SK-N-SH (cell line): ENCODE data around the gene MYCT1. TPM values are rescaled to one million over a fixed set of nuclear protein-coding genes. Genes with fewer than 3 reads are reported as not detected.

Experiments used
- CTCF ChIA-PET: fragments of 300-600, 350-600 bp; formaldehyde crosslinking; extraction: SDS; loops from one replicate; lab custom pipeline; 2021; lab: Yijun Ruan, JAX
- POLR2A ChIA-PET: fragments of 350-600 bp; sonication (Branson Sonifier 250); formaldehyde crosslinking; extraction: SDS; loops from one replicate; lab custom pipeline; 2020; ENCODE audit warnings: antibody characterized with exemption, inconsistent platforms; lab: Yijun Ruan, JAX
- DNase-seq: peaks from one replicate; pipeline ENCODE4 v3.0.0; 2012
- H2AFZ ChIP-seq: fragments of 200-600 bp; sonication (generic); 2 replicates; pipeline ENCODE4 v1.8.1; 2016; ENCODE audit warnings: antibody characterized with exemption, mild to moderate bottlenecking, low read depth
- H3F3A ChIP-seq: fragments of 200-600 bp; sonication (generic); replicated peaks from 2 replicates; pipeline ENCODE3; 2016; ENCODE audit warnings: antibody characterized with exemption, mild to moderate bottlenecking; ENCODE audit not compliant: insufficient read depth
- H3K27ac ChIP-seq, 2 experiments: fragments of 200-500 bp in 1 of 2; fragments of 200-600 bp in 1 of 2; sonication (Bioruptor generic) in 1 of 2; sonication (generic), shearing (Covaris generic) in 1 of 2; 2 replicates each; pipeline versions ENCODE4 v1.5.1 to v1.6.1; 2014 to 2016; ENCODE audit warnings: low read depth in 2 of 2, inconsistent platforms in 1 of 2, low read length in 1 of 2, mild to moderate bottlenecking in 1 of 2, mixed read lengths in 1 of 2
- H3K27me3 ChIP-seq: fragments of 200-600 bp; sonication (generic), shearing (Covaris generic); 2 replicates; pipeline ENCODE4 v1.6.1; 2016; ENCODE audit warnings: mixed run types; ENCODE audit not compliant: insufficient read depth
- H3K36me3 ChIP-seq, 2 experiments: fragments of 200-500 bp in 1 of 2; fragments of 200-600 bp in 1 of 2; sonication (Bioruptor generic) in 1 of 2; sonication (generic) in 1 of 2; replicated peaks in 1 of 2; 2 replicates each; pipeline versions ENCODE3 to v1.5.1; 2014 to 2016; ENCODE audit warnings: low read length in 1 of 2, mild to moderate bottlenecking in 1 of 2; ENCODE audit not compliant: insufficient read depth in 2 of 2, control insufficient read depth in 1 of 2
- H3K4me1 ChIP-seq, 2 experiments: fragments of 200-500 bp in 1 of 2; fragments of 200-600 bp in 1 of 2; sonication (Bioruptor generic) in 1 of 2; sonication (generic), shearing (Covaris generic) in 1 of 2; 2 replicates each; pipeline versions ENCODE4 v1.5.1 to v1.6.1; 2014 to 2016; ENCODE audit warnings: low read depth in 1 of 2, low read length in 1 of 2, mixed run types in 1 of 2; ENCODE audit not compliant: insufficient read depth in 2 of 2, control insufficient read depth in 1 of 2
- H3K4me2 ChIP-seq: fragments of 200-600 bp; sonication (generic), shearing (Covaris generic); 2 replicates; pipeline ENCODE4 v1.6.1; 2017; ENCODE audit warnings: mixed run types
- H3K4me3 ChIP-seq, 2 experiments: fragments of 200-500 bp in 1 of 2; fragments of 200-600 bp in 1 of 2; sonication (Bioruptor generic) in 1 of 2; sonication (generic), shearing (Covaris generic) in 1 of 2; 2 replicates each; pipeline versions ENCODE4 v1.5.1 to v1.8.1; 2014 to 2016; ENCODE audit warnings: low read depth in 2 of 2, inconsistent platforms in 1 of 2, low read length in 1 of 2, mild to moderate bottlenecking in 1 of 2, mixed read lengths in 1 of 2, moderate library complexity in 1 of 2
- H3K79me2 ChIP-seq: fragments of 200-600 bp; sonication (generic); 2 replicates; pipeline ENCODE4 v1.8.1; 2017; ENCODE audit warnings: mild to moderate bottlenecking; ENCODE audit not compliant: insufficient read depth
- H3K9ac ChIP-seq: fragments of 200-600 bp; sonication (generic); 2 replicates; pipeline ENCODE4 v1.6.1; 2017; ENCODE audit warnings: mixed run types
- H3K9me2 ChIP-seq: fragments of 200-600 bp; sonication (generic); 2 replicates; pipeline ENCODE4 v1.6.1; 2017; ENCODE audit warnings: mixed run types
- H3K9me3 ChIP-seq: fragments of 200-600 bp; sonication (generic); 2 replicates; pipeline ENCODE4 v1.6.1; 2017; ENCODE audit warnings: mixed run types, mild to moderate bottlenecking, moderate library complexity
- H4K20me1 ChIP-seq: fragments of 200-600 bp; sonication (generic); 2 replicates; pipeline ENCODE4 v1.6.1; 2017; ENCODE audit warnings: mild to moderate bottlenecking, mixed run types; ENCODE audit not compliant: insufficient read depth
- CTCF ChIP-seq: fragments of 200-600 bp; sonication (generic); IDR thresholded peaks from 2 replicates; pipeline ENCODE4 v1.6.1; 2017; ENCODE audit warnings: antibody characterized with exemption, mild to moderate bottlenecking, moderate library complexity
- ELF1 ChIP-seq: IDR thresholded peaks from 2 replicates; pipeline ENCODE4 v1.4.0; 2012
- EP300 ChIP-seq, 2 experiments: IDR thresholded peaks; 2 replicates each; pipeline versions ENCODE4 v1.4.0 to v1.6.1; 2012; ENCODE audit warnings: borderline replicate concordance in 1 of 2, low read depth in 1 of 2, low read length in 1 of 2
- EZH2phosphoT487 ChIP-seq: fragments of 200-600 bp; sonication (generic); IDR thresholded peaks from 2 replicates; pipeline ENCODE4 v1.6.1; 2017; ENCODE audit warnings: low read depth, mixed run types, mild to moderate bottlenecking, antibody characterized with exemption, moderate library complexity, borderline replicate concordance
- FOSL2 ChIP-seq: IDR thresholded peaks from 2 replicates; pipeline ENCODE4 v1.4.0; 2012; ENCODE audit warnings: low read depth, mild to moderate bottlenecking, moderate library complexity, borderline replicate concordance
- GABPA ChIP-seq: IDR thresholded peaks from 2 replicates; pipeline ENCODE4 v1.4.0; 2012; ENCODE audit warnings: low read depth, mild to moderate bottlenecking
- GATA2 ChIP-seq: sonication (generic); formaldehyde crosslinking; IDR thresholded peaks from 2 replicates; pipeline ENCODE4 v1.5.0; 2020; ENCODE audit warnings: mild to moderate bottlenecking, missing genetic modification reagents
- PBX3 ChIP-seq: IDR thresholded peaks from 2 replicates; pipeline ENCODE4; 2012
- POLR2AphosphoS5 ChIP-seq: IDR thresholded peaks from 2 replicates; pipeline ENCODE4 v1.6.1; 2012; ENCODE audit warnings: low read depth, low read length
- RAD21 ChIP-seq: IDR thresholded peaks from 2 replicates; pipeline ENCODE4 v1.6.1; 2012; ENCODE audit warnings: mild to moderate bottlenecking, low read length
- RXRA ChIP-seq: IDR thresholded peaks from 2 replicates; pipeline ENCODE4 v1.4.0; 2012; ENCODE audit warnings: low read depth, mild to moderate bottlenecking, borderline replicate concordance
- YY1 ChIP-seq: IDR thresholded peaks from 2 replicates; pipeline ENCODE4 v1.4.0; 2012; ENCODE audit warnings: low read depth, mild to moderate bottlenecking
- WGBS: methylation state at CpG from one replicate; pipeline ENCODE4 v1.1.6; 2017; ENCODE audit warnings: low lambda C conversion rate; 5-methylcytosine and 5-hydroxymethylcytosine counted together
- polyA plus RNA-seq, 3 experiments: library from polyadenylated mRNA; depleted of rRNA; stranded (reverse); fragments of >200 nt; gene quantifications; 2 replicates each; pipeline ENCODE4 v1.2.3, GENCODE V29; 2012

MYCT1 gene
- polyA plus RNA-seq, 1 of the 3 experiments (the other 2 are of a cell fraction), result 7.6 TPM

DNA sequence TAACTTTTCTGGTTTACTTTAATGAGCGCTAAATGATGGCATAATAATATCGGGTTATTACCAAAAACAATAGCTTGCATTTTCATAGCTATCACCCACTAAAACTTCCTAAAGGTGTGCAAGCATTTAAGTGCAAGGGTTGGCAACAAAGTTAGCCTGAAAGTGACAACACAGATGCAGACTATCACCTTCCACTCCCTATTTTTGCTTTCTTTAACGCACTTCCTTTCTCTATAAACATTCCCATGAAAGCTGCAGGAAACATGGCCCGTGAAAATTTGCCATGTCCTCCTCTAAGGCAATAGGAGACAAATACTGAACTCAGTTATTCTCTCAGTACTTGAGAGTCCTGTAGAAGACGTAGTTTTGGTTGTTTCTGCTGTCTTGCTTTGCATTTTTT, 2.7 kb downstream of the MYCT1 start:
- peak overlapping the region; percentile 66 for H3K4me2 ChIP-seq
- H3K79me2 ChIP-seq, result peaks cover 73% of the 10 kb centered on the region
- no peaks in the 10 kb centered on the region for H3K9me2 ChIP-seq
- H3K4me3 ChIP-seq, result peak overlapping the region; percentile 12 to 29; a peak in 2 of 4 replicates
- 58% methylated on average over 5 of the region's 5 CpGs for WGBS
- H3K9me3 ChIP-seq, result no peaks in the 10 kb centered on the region
- ChIA-PET CTCF (interaction anchor here (1.4 to 3.0 kb wide), 8 partner anchors 9 to 248 kb away, joined by 3 to 9 read pairs (median 4); no protein-coding TSS in a partner anchor), POLR2A (interaction anchor here (0.6 kb wide), 1 partner anchor 229 kb away, joined by 3 read pairs; no protein-coding TSS in a partner anchor)
- H3K27ac ChIP-seq, result peak overlapping the region; percentile 64 to 92
- peak overlapping the region; percentile 80; the same call in 1 of the 2 replicates for H3K9ac ChIP-seq
- H3K27me3 ChIP-seq, result no peaks in the 10 kb centered on the region
- no peak for DNase-seq
- H3K4me1 ChIP-seq, result no peaks in the 10 kb centered on the region; a peak in 2 of 4 replicates
- H3F3A ChIP-seq, result peaks cover 34% of the 10 kb centered on the region
- no peaks in the 10 kb centered on the region for H4K20me1 ChIP-seq
- H3K36me3 ChIP-seq, result no peaks in the 10 kb centered on the region
- peak overlapping the region; percentile 63; the same call in 1 of the 2 replicates for H2AFZ ChIP-seq
- TF ChIP-seq PBX3, result no peak
- no peak for TF ChIP-seq GABPA
- no peak for TF ChIP-seq CTCF
- TF ChIP-seq GATA2 (CRISPR knock-in tag), result no peak
- TF ChIP-seq RAD21, result no peak
- TF ChIP-seq ELF1, result no peak
- no peak for TF ChIP-seq POLR2AphosphoS5
- TF ChIP-seq YY1, result no peak
- TF ChIP-seq FOSL2, result no peak
- no peak for TF ChIP-seq EZH2phosphoT487
- TF ChIP-seq RXRA, result no peak
- TF ChIP-seq EP300 (IDR thresholded peaks at IDR 0.05; ENCODE audit: borderline replicate concordance in 1 of 2, low read depth in 1 of 2, low read length in 1 of 2), result no peak

DNA sequence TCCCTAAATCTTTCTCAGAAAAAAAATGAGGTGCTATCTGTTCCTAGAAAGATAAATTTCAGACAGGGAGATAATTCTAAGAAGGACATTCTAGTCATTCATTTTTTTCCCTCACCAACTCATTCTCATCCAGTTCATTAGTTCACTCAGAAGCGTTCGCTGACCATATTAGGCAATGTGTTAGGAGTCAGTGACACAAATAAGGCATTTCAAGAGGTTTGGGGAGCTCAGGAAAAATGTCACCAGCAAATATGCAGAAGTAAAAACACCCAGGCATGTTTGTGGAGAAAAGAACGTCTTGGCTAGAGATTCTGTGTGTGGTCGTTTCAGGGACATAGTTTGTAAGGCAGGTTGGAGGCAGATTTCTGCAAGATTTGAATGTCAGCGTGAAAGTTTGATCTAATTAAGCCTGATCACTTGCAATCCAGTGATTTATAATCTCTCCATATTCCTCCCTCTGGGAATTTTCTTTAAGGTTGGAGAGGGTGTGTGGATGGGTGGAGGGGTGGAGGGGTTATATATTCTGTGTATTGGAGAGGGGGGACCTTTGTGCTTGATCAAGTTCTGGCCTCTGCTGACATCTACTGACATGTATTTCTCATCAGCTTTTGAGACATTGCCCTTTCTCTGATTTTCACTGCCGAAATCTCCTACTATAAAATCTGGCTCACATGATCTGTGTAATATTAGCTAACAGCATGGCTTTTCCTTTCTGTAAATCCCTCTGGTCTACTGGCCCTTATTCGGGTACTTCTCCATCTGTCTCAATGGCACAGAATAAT, 3.6 kb downstream of the MYCT1 start:
- TF ChIP-seq RAD21 (peak; percentile 68), CTCF (peak; percentile 45), PBX3 (no peak)
- POLR2A ChIA-PET, result interaction anchor here (0.6 kb wide), 1 partner anchor 230 kb away, joined by 3 read pairs; no protein-coding TSS in a partner anchor
- no peaks in the 10 kb centered on the region; a peak in 2 of 4 replicates for H3K4me1 ChIP-seq
- peak overlapping the region; percentile 80; the same call in 1 of the 2 replicates for H3K9ac ChIP-seq
- H3K9me2 ChIP-seq, result no peaks in the 10 kb centered on the region
- H3K27me3 ChIP-seq, result no peaks in the 10 kb centered on the region
- CTCF ChIA-PET, result interaction anchor here (1.2 to 3.0 kb wide), 10 partner anchors 10 to 247 kb away, joined by 3 to 9 read pairs (median 5); no protein-coding TSS in a partner anchor
- no peaks in the 10 kb centered on the region for H3K9me3 ChIP-seq
- H3K4me2 ChIP-seq, result peak overlapping the region; percentile 66
- peaks cover 73% of the 10 kb centered on the region for H3K79me2 ChIP-seq
- peaks cover 30% of the 10 kb centered on the region for H3F3A ChIP-seq
- peak overlapping the region; percentile 64 to 92 for H3K27ac ChIP-seq
- H4K20me1 ChIP-seq, result no peaks in the 10 kb centered on the region
- WGBS, result 49% methylated on average over 7 of the region's 7 CpGs
- H3K36me3 ChIP-seq, result no peaks in the 10 kb centered on the region
- peak overlapping the region in 1 of 2 experiments; percentile 29; a peak in 1 of 4 replicates for H3K4me3 ChIP-seq
- DNase-seq, result no peak
- peak overlapping the region; percentile 43 for H2AFZ ChIP-seq
